OCI-LY1 (cell line): Measurements from ENCODE around the gene AMPH.

Experiments
- H2AFZ ChIP-seq: fragments of 200-600 bp; sonication (generic), shearing (Covaris generic); 2 replicates; pipeline ENCODE4 v1.6.0; 2014; ENCODE audit warnings: antibody characterized with exemption, mild to moderate bottlenecking, low read length
- H3F3A ChIP-seq: fragments of 200-600 bp; sonication (generic), shearing (Covaris generic); 2 replicates; pipeline ENCODE4 v1.6.0; 2014; ENCODE audit warnings: mild to moderate bottlenecking, antibody characterized with exemption, low read length, moderate library complexity; ENCODE audit not compliant: insufficient read depth
- H3K27ac ChIP-seq: fragments of 200-600 bp; sonication (generic); 2 replicates; pipeline ENCODE4 v1.5.1; 2014; ENCODE audit warnings: low read length, mixed run types, mild to moderate bottlenecking, low read depth; ENCODE audit not compliant: poor library complexity, severe bottlenecking
- H3K27me3 ChIP-seq: fragments of 200-600 bp; sonication (generic); 2 replicates; pipeline ENCODE4 v1.6.0; 2014; ENCODE audit warnings: antibody characterized with exemption, mild to moderate bottlenecking, low read length, moderate library complexity; ENCODE audit not compliant: insufficient read depth
- H3K36me3 ChIP-seq: fragments of 200-600 bp; sonication (generic); 2 replicates; pipeline ENCODE4 v1.6.1; 2014; ENCODE audit warnings: mild to moderate bottlenecking, antibody characterized with exemption, low read length, moderate library complexity, mixed read lengths; ENCODE audit not compliant: insufficient read depth
- H3K4me1 ChIP-seq: fragments of 200-600 bp; sonication (generic); 2 replicates; pipeline ENCODE4 v1.5.1; 2014; ENCODE audit warnings: mild to moderate bottlenecking, low read length, moderate library complexity; ENCODE audit not compliant: insufficient read depth, severe bottlenecking
- H3K4me2 ChIP-seq: fragments of 200-600 bp; sonication (generic), shearing (Covaris generic); 2 replicates; pipeline ENCODE4 v1.6.1; 2014; ENCODE audit warnings: low read length
- H3K4me3 ChIP-seq: fragments of 200-600 bp; sonication (generic); 2 replicates; pipeline ENCODE4 v1.5.1; 2014; ENCODE audit warnings: low read length, low read depth, mild to moderate bottlenecking, mixed read lengths; ENCODE audit not compliant: poor library complexity, severe bottlenecking
- H3K79me2 ChIP-seq: fragments of 200-600 bp; shearing (Covaris generic); 2 replicates; pipeline ENCODE4 v1.6.1; 2016; ENCODE audit warnings: mixed run types, low read length, mixed read lengths; ENCODE audit not compliant: insufficient read depth
- H3K9ac ChIP-seq: fragments of 200-600 bp; sonication (generic), shearing (Covaris generic); 2 replicates; pipeline ENCODE4 v1.6.1; 2014; ENCODE audit warnings: mild to moderate bottlenecking, low read length, mixed read lengths
- H3K9me2 ChIP-seq: fragments of 200-600 bp; sonication (generic), shearing (Covaris generic); 2 replicates; pipeline ENCODE4 v1.6.1; 2014; ENCODE audit warnings: low read depth, mild to moderate bottlenecking, low read length, mixed read lengths
- H3K9me3 ChIP-seq: fragments of 200-600 bp; shearing (Covaris generic); 2 replicates; pipeline ENCODE4 v1.6.1; 2014; ENCODE audit warnings: low read length, mixed read lengths
- H4K20me1 ChIP-seq: fragments of 200-600 bp; sonication (generic), shearing (Covaris generic); 2 replicates; pipeline ENCODE4 v1.6.0; 2016; ENCODE audit warnings: mild to moderate bottlenecking, low read length; ENCODE audit not compliant: insufficient read depth
- CTCF ChIP-seq: fragments of 200-600 bp; sonication (generic), shearing (Covaris generic); IDR thresholded peaks from 2 replicates; pipeline ENCODE4 v1.5.1; 2017; ENCODE audit warnings: mild to moderate bottlenecking, antibody characterized with exemption, low read length, moderate library complexity, mixed read lengths
- EZH2 ChIP-seq: fragments of 200-600 bp; sonication (generic), shearing (Covaris generic); IDR thresholded peaks from 2 replicates; pipeline ENCODE4 v1.8.0; 2017; ENCODE audit warnings: borderline replicate concordance, mixed run types, mild to moderate bottlenecking, antibody characterized with exemption, low read length, moderate library complexity, mixed read lengths

AMPH gene

DNA sequence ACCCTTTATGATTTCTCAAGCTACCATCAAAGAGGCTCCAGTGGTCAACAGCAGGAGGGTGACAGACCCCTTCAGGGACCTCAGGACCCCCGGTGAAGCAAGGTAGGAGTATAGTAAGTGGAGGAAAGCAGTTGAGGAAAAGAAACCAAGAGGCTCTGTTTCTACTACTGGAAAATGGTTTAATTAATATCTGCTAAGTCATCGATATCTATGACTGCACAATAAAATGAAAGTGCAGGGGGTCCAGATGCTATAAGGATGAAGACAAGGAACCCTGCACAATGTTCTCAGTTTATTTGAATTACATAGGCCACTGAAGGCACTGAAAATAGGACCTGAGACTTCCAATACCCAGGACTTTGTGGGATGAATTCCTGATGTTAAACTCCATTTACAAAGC, 23.7 kb downstream of the AMPH start:
- Histone ChIP-seq H3K4me2 (no peak overlapping the region), H3K4me1 (no peaks in the 10 kb centered on the region), H3K9ac (no peak overlapping the region), H3K9me2 (no peaks in the 10 kb centered on the region), H3K27ac (no peak overlapping the region), H3K9me3 (no peaks in the 10 kb centered on the region), H3K36me3 (no peaks in the 10 kb centered on the region), H3K4me3 (no peak overlapping the region), H2AFZ (no peak overlapping the region), H3K27me3 (no peaks in the 10 kb centered on the region), H3F3A (no peaks in the 10 kb centered on the region), H3K79me2 (no peaks in the 10 kb centered on the region), H4K20me1 (no peaks in the 10 kb centered on the region)
- no peak for TF ChIP-seq EZH2
- TF ChIP-seq CTCF, result no peak

GRCh38 chr7:38600741-38601140, 30.4 kb downstream of the AMPH start:
- Histone ChIP-seq H3F3A (no peaks in the 10 kb centered on the region), H3K79me2 (no peaks in the 10 kb centered on the region), H3K36me3 (no peaks in the 10 kb centered on the region), H3K9me3 (no peaks in the 10 kb centered on the region), H3K27me3 (peaks cover 5% of the 10 kb centered on the region), H2AFZ (no peak overlapping the region), H3K27ac (no peak overlapping the region), H3K4me3 (no peak overlapping the region), H3K9me2 (no peaks in the 10 kb centered on the region), H4K20me1 (no peaks in the 10 kb centered on the region), H3K9ac (no peak overlapping the region), H3K4me2 (no peak overlapping the region), H3K4me1 (no peaks in the 10 kb centered on the region)
- TF ChIP-seq CTCF (no peak), EZH2 (no peak)

GRCh38 chr7:38594949-38595348, 36.2 kb downstream of the AMPH start:
- Histone ChIP-seq H3K9ac (no peak overlapping the region), H3K79me2 (no peaks in the 10 kb centered on the region), H2AFZ (no peak overlapping the region), H3K9me3 (no peaks in the 10 kb centered on the region), H3F3A (no peaks in the 10 kb centered on the region), H3K27ac (no peak overlapping the region), H3K4me2 (no peak overlapping the region), H3K4me1 (no peaks in the 10 kb centered on the region), H3K36me3 (no peaks in the 10 kb centered on the region), H3K9me2 (no peaks in the 10 kb centered on the region), H3K27me3 (peaks cover 5% of the 10 kb centered on the region), H4K20me1 (no peaks in the 10 kb centered on the region), H3K4me3 (no peak overlapping the region)
- no peak for TF ChIP-seq CTCF
- no peak for TF ChIP-seq EZH2
